GM13976 (cell line): ENCODE data around the gene TOMM6.

Source experiments
- DNase-seq: peaks from one replicate; pipeline ENCODE4 v3.0.0; 2012; ENCODE audit warnings: low spot score
- CTCF ChIP-seq: IDR thresholded peaks from 2 replicates; pipeline ENCODE4 v1.5.1; 2012; ENCODE audit warnings: borderline replicate concordance, mild to moderate bottlenecking; ENCODE audit not compliant: insufficient read depth; ENCODE audit errors: extremely low read depth, missing control alignments, control extremely low read depth
- in situ Hi-C: fragments of 300-500 bp; cut with MboI; formaldehyde crosslinking; loops from one replicate; pipeline ENCODE4 v1.12.0; 2022; ENCODE audit warnings: low sequenced_read_pairs, mixed read lengths, inconsistent platforms; ENCODE audit not compliant: unreplicated experiment

Gene TOMM6

GRCh38 chr6:41785254-41785653, 2.2 kb upstream of the TOMM6 start:
- no peak for TF ChIP-seq CTCF

GRCh38 chr6:41785689-41786450, 1.6 kb upstream of the TOMM6 start:
- TF ChIP-seq CTCF, result no peak
- in situ Hi-C loops, result no loop called here
- DNase-seq, result peak; percentile 51

More at GRCh38 chr6:41785254-41785653, 2.2 kb upstream of the TOMM6 start:
- in situ Hi-C loops, result no loop called here
- DNase-seq, result no peak

- DNase-seq, result peak; percentile 92
- TF ChIP-seq CTCF, result peak; percentile 94
- in situ Hi-C loops, result no loop called here
Measured at GRCh38 chr6:41786451-41787218, 859 bp upstream of the TOMM6 start.

- in situ Hi-C loops, result no loop called here
- no peak for TF ChIP-seq CTCF
- no peak for DNase-seq
Measured at GRCh38 chr6:41789390-41789724, 1.9 kb downstream of the TOMM6 start.

- DNase-seq, result no peak
- TF ChIP-seq CTCF, result no peak
- in situ Hi-C loops, result no loop called here
Measured at GRCh38 chr6:41790045-41790444, 2.6 kb downstream of the TOMM6 start.

GRCh38 chr6:41791305-41791704, 3.8 kb downstream of the TOMM6 start:
- no peak for TF ChIP-seq CTCF
- no peak for DNase-seq
- in situ Hi-C loops, result no loop called here

GRCh38 chr6:41791984-41792383, 4.5 kb downstream of the TOMM6 start:
- no peak for TF ChIP-seq CTCF
- in situ Hi-C loops, result no loop called here
- DNase-seq, result no peak
